Mesothelial cell of epicardium (in vitro differentiated cells): ENCODE results near the gene CRYGN. TPM values are rescaled to one million over a fixed set of nuclear protein-coding genes. Genes with fewer than 3 reads are reported as not detected.
A peak's percentile ranks its signal among the peaks of the same experiment; 100 is the strongest.

Source experiments
- DNase-seq, 2 experiments: peaks; one replicate each; pipeline ENCODE4 v3.0.0; 2021; ENCODE audit warnings: low spot score in 2 of 2; ENCODE audit not compliant: unreplicated experiment in 2 of 2
- H3K27ac Mint-ChIP-seq: 2 replicates; pipeline ENCODE4 v1.8.0; 2021; ENCODE audit warnings: mixed read lengths
- H3K27me3 Mint-ChIP-seq: 2 replicates; pipeline ENCODE4 v1.8.0; 2021; ENCODE audit warnings: low read depth, mixed read lengths
- H3K36me3 Mint-ChIP-seq: 2 replicates; pipeline ENCODE4 v1.8.0; 2021; ENCODE audit warnings: mixed read lengths
- H3K4me1 Mint-ChIP-seq: 2 replicates; pipeline ENCODE4 v1.8.0; 2021; ENCODE audit warnings: mixed read lengths
- H3K4me3 Mint-ChIP-seq: 2 replicates; pipeline ENCODE4 v1.8.0; 2021; ENCODE audit warnings: mild to moderate bottlenecking, moderate library complexity, mixed read lengths
- H3K9me3 Mint-ChIP-seq: 2 replicates; pipeline ENCODE4 v1.8.0; 2021; ENCODE audit warnings: mixed read lengths
- total RNA-seq: library from RNA; stranded (reverse); gene quantifications from 3 replicates; pipeline ENCODE4 v1.2.1, GENCODE V29; 2021
- TF ChIP-seq, protein P1 (sequence below): fragments of 200-600 bp; sonication (generic); IDR thresholded peaks from one replicate; pipeline ENCODE4 v1.5.0; 2021; ENCODE audit warnings: antibody characterized with exemption; ENCODE audit not compliant: unreplicated experiment

Gene CRYGN
- total RNA-seq, 1 donor from 2014 or later, result 9.4 TPM

DNA sequence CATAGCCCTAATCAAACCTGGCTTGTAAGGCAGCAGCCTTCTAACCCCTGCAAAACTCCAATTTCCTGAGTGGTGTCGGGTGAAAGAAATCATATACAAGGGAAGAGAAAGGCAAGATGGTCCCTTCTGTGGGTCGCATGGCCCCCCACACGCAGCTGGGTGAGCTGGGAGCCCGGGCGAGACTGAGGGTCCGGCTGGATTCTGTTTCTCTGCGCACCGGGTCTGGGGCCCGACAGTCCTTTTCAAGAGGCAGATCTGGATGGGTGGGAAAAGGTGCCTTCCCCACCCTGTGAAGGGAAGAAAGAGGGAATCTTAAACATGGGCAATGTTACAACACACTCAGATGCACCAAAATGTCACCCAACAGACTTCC, 48.6 kb downstream of the CRYGN start:
- Mint-ChIP-seq H3K4me3 (no peak overlapping the region), H3K36me3 (peaks cover 28% of the 10 kb centered on the region), H3K27me3 (no peaks in the 10 kb centered on the region), H3K4me1 (peaks cover 15% of the 10 kb centered on the region), H3K9me3 (no peaks in the 10 kb centered on the region), H3K27ac (peak overlapping the region; percentile 21)
- DNase-seq, result no peak
- TF ChIP-seq, protein P1, sequence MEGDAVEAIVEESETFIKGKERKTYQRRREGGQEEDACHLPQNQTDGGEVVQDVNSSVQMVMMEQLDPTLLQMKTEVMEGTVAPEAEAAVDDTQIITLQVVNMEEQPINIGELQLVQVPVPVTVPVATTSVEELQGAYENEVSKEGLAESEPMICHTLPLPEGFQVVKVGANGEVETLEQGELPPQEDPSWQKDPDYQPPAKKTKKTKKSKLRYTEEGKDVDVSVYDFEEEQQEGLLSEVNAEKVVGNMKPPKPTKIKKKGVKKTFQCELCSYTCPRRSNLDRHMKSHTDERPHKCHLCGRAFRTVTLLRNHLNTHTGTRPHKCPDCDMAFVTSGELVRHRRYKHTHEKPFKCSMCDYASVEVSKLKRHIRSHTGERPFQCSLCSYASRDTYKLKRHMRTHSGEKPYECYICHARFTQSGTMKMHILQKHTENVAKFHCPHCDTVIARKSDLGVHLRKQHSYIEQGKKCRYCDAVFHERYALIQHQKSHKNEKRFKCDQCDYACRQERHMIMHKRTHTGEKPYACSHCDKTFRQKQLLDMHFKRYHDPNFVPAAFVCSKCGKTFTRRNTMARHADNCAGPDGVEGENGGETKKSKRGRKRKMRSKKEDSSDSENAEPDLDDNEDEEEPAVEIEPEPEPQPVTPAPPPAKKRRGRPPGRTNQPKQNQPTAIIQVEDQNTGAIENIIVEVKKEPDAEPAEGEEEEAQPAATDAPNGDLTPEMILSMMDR, result no peak

DNA sequence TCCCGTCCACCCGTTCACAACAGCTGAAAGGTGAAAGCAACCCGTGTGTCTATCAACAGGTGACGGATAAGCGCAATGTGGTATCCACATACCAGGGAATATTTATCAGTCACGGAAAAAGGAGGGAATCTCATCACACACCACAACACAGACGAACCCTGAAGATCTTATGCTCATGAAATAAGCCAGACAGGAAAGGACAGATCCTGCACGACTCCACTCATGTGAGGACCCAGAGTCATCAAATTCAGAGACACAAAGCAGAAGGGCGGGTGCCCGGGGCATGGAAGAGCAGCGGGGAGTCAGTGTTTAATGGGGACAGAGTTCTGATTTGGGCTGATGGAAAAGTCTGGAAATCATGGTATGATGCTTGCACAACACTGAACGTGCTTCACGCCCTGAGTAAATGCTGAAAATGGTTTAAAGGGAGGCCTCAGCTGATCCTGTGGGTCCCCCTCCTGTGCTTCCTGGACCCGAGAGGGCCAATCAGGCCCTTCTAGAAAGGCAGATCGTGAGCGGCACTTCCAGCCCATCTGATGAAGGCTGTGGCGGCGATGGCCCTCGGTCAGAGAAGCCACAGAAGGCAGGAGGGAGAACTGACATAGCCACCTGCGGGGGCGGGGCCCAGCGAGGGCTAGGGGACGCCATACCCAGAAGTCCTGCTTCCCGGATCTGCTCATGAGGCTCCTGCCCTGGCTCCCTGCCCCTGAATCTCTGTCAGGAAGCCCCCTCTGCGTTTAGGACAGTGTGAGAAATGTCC, 49.2 kb downstream of the CRYGN start:
- DNase-seq, result no peak
- peak overlapping the region; percentile 67 for H3K27ac Mint-ChIP-seq

DNA sequence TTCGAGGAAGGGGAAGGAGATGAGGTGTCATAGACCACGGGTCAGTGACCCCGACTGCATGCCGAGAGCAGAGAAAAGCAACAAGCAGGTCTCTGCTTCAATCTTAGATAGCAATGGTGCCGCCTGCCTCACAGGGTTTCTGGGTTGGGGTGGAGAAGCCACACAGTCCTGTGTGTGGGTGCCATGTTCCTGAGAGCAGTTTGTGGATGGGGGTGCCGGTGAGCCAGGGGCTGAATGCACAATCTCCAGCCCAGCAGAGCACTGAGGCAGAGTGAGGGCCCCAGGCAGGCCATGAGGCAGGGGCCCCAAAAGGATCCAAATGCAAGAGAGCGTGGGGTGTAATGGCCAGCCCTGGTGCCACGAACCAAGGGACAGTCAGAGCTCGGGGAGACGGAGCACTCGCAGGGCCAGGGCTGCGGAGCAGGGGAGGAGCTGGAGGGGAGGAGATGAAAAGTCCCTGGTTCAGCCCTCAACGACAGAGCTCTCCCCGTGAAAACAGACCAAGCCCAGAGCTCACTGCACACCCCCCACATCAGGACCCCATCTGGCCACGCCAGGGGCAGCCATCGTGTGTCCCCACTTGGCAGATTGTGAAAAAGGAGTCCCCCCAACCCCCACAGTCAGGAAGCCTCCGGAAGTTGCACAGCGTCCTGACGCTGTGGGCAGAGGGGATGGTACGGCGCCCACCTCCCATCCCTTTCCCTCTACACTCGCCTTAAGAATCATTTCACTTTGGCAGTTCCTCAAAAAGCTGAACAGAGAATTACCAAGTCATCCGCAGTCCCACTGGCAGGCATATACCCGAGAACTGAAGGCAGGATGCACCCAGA, 50.0 kb downstream of the CRYGN start:
- Mint-ChIP-seq H3K4me3 (no peak overlapping the region), H3K27ac (peak overlapping the region; percentile 67), H3K27me3 (no peaks in the 10 kb centered on the region), H3K36me3 (peaks cover 26% of the 10 kb centered on the region), H3K9me3 (no peaks in the 10 kb centered on the region), H3K4me1 (peaks cover 15% of the 10 kb centered on the region)
- DNase-seq, result no peak
- TF ChIP-seq, protein P1, result no peak

More for the DNA sequence above, 49.2 kb downstream of the CRYGN start:
- Mint-ChIP-seq H3K36me3 (peaks cover 28% of the 10 kb centered on the region), H3K4me3 (no peak overlapping the region), H3K27me3 (no peaks in the 10 kb centered on the region), H3K4me1 (peaks cover 18% of the 10 kb centered on the region), H3K9me3 (no peaks in the 10 kb centered on the region)
- TF ChIP-seq, protein P1, result no peak

DNA sequence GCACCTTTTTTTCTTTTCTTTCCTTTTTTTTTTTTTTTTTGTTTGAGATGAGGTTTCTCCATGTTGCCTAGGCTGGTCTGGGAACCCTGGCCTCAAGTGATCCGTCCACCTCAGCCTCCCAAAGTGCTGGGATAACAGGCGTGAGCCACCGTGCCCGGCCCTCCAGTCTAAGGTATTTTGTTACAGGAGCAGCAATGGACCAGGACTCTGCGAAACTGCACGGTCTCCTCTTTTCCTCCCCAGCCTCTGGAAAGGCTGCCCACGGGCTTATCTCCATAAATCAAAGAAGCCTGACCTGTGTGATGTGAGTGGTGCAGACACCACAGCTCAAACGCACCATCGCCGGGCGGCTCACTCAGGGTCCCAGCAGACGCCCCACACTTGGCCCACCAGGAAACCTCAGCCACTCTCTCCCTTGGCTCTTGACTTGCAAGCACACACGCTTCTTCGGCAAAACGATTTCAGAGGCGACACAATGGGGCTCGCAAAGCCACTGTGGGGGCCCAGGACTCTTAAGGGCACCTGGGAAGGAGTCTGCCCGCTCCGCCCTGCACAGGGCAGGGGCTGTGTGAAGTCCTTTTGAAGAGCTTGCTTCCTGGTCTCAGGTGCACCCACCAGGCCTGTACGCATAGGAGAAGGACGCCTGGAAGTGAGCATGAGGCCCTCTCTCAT, 50.7 kb downstream of the CRYGN start:
- Mint-ChIP-seq H3K4me1 (peaks cover 15% of the 10 kb centered on the region), H3K27me3 (no peaks in the 10 kb centered on the region), H3K9me3 (no peaks in the 10 kb centered on the region), H3K27ac (peak overlapping the region; percentile 30), H3K36me3 (peaks cover 34% of the 10 kb centered on the region), H3K4me3 (no peak overlapping the region)
- TF ChIP-seq, protein P1, result no peak
- DNase-seq, result no peak

DNA sequence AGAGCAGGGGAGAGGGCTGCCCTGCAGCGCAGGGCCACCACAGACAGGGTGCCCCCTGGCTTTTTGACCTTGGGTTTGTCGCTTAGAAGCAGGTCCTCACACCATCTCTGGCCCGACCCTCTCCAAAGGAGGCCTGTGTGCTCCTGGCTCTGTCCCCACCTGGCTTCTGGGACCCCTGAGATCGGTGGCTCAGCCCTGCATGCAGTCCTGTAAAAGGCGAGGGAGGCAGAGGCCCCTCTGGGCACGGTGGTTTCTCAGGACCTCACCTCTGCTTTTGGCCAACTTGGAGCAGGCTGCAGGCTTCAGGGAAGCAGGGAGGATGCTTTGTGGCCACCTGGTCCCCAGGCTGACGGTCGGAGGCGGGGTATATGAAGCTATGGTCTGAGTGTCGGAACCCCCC, 51.5 kb downstream of the CRYGN start:
- H3K27ac Mint-ChIP-seq, result no peak overlapping the region
- no peak overlapping the region for H3K4me3 Mint-ChIP-seq
- peaks cover 12% of the 10 kb centered on the region for H3K4me1 Mint-ChIP-seq
- DNase-seq, result no peak
- TF ChIP-seq, protein P1, result no peak
- H3K36me3 Mint-ChIP-seq, result peaks cover 33% of the 10 kb centered on the region
- no peaks in the 10 kb centered on the region for H3K9me3 Mint-ChIP-seq
- no peaks in the 10 kb centered on the region for H3K27me3 Mint-ChIP-seq
